Transverse colon (tissue), 4 donors: ENCODE results near the gene RBFOX2. TPM values are rescaled to one million over a fixed set of nuclear protein-coding genes. Genes with fewer than 3 reads are reported as not detected.
A peak's percentile ranks its signal among the peaks of the same experiment; 100 is the strongest.
"Not testable (repeated sequence)": the region's sequence is repeated elsewhere in the genome, so short reads cannot be mapped to it uniquely, and the experiment has no call there.

Source experiments
- DNase-seq: peaks from one replicate; pipeline ENCODE4 v3.0.0-alpha.2; 2019
- H3K27ac ChIP-seq, 4 donors: fragments of 200-600 bp; sonication (generic); 2 replicates each; pipeline ENCODE4 v1.5.1; 2016 to 2018; ENCODE audit warnings: inconsistent platforms in 4 of 4
- H3K27me3 ChIP-seq: fragments of 200-600 bp; sonication (generic); 2 replicates; pipeline ENCODE4 v1.5.1; 2017; ENCODE audit warnings: inconsistent platforms
- H3K36me3 ChIP-seq, 4 donors: fragments of 200-600 bp; sonication (generic); 2 replicates each; pipeline ENCODE4 v1.5.1; 2017 to 2019; ENCODE audit warnings: inconsistent platforms in 4 of 4
- H3K4me1 ChIP-seq, 4 donors: fragments of 200-600 bp; sonication (generic); 2 replicates each; pipeline ENCODE4 v1.5.1; 2017 to 2020; ENCODE audit warnings: inconsistent platforms in 4 of 4
- H3K4me3 ChIP-seq, 4 donors: fragments of 200-600 bp; sonication (generic); 1 replicate in 1 of 4; 2 replicates in 3 of 4; pipeline versions ENCODE4 v1.5.1 to v1.6.1; 2017 to 2019; ENCODE audit warnings: inconsistent platforms in 4 of 4
- H3K9me3 ChIP-seq, 2 donors: fragments of 200-600 bp; sonication (generic); 2 replicates each; pipeline ENCODE4 v1.5.1; 2017 to 2019; ENCODE audit warnings: inconsistent platforms in 2 of 2
- EP300 ChIP-seq: sonication (generic); formaldehyde crosslinking; IDR thresholded peaks from one replicate; pipeline ENCODE4 v1.6.1; 2017; ENCODE audit warnings: antibody characterized with exemption, low read depth
- POLR2A ChIP-seq: fragments of 450-650 bp; IDR thresholded peaks from one replicate; pipeline ENCODE4 v1.6.1; 2016; ENCODE audit warnings: antibody characterized with exemption, mild to moderate bottlenecking, moderate library complexity
- POLR2AphosphoS5 ChIP-seq, 3 donors: sonication (generic); formaldehyde crosslinking; IDR thresholded peaks; one replicate each; pipeline ENCODE4 v1.6.1; 2016; ENCODE audit warnings: antibody characterized with exemption in 3 of 3
- WGBS, 2 donors: methylation state at CpG; one replicate each; pipeline ENCODE4 v1.1.5; 2018; ENCODE audit warnings: low coverage in 1 of 2; 5-methylcytosine and 5-hydroxymethylcytosine counted together
- in situ Hi-C, 4 donors: fragments of 200-750 bp; cut with MboI; loops; one replicate each; pipeline versions ENCODE4 v1.15.0 to v1.15.1; 2017; ENCODE audit warnings: low sequenced_read_pairs in 3 of 4, low pct_ligation_motif_present in 1 of 4, low pct_unique_long_range_greater_than_20kb in 1 of 4
- intact Hi-C: fragments of 100-400 bp; cut with DNase I; formaldehyde crosslinking; loops from one replicate; pipeline ENCODE4 v1.15.1; 2023; ENCODE audit warnings: low total_unique reads
- total RNA-seq, 4 donors: library from RNA; depleted of rRNA; stranded (reverse); fragments of >200 nt; gene quantifications; one replicate each; pipeline ENCODE4 v1.1.0, GENCODE V29; 2016
- TF ChIP-seq, protein P1 (sequence below), 5 experiments: fragments of 200-600 bp in 3 of 5; fragments of 450-650 bp in 2 of 5; sonication (generic) in 3 of 5; IDR thresholded peaks; 1 replicate in 2 of 5; 2 replicates in 3 of 5; pipeline ENCODE4 v1.5.1; 2016 to 2017; ENCODE audit warnings: antibody characterized with exemption in 5 of 5, inconsistent platforms in 3 of 5, mild to moderate bottlenecking in 2 of 5, moderate library complexity in 1 of 5

RBFOX2 gene
- total RNA-seq, 4 donors from 2014 or later = 27.3 to 61.1 (median 43.1) TPM

DNA sequence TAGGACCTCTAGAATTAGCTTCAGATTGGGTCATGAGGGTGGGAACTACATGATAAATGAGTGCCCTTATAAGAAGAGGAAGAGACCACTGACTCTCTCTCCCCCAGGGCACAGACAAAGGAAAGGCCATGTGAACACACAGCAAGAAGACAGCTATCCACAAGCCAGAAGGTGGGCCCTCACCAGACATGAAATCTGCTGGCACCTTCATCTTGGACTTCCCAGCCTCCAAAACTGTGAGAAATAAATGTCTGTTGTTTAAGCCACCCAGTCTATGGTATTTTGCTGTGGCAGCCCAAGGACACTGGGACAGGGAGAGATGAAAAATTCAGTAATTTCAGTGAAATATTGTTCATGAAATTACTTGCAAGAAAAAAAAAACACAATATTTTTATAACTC is 5.9 kb downstream of the RBFOX2 start:
- Histone ChIP-seq H3K27ac (peak overlapping the region; percentile 62 to 83 (median 70)), H3K9me3 (no peaks in the 10 kb centered on the region), H3K4me1 (peaks cover 18 to 66% (median 23%) of the 10 kb centered on the region in 4 donors), H3K36me3 (no peaks in the 10 kb centered on the region), H3K4me3 (no peak overlapping the region), H3K27me3 (no peaks in the 10 kb centered on the region)
- intact Hi-C loops = no loop called here
- TF ChIP-seq POLR2A = no peak
- no peak for TF ChIP-seq POLR2AphosphoS5 (IDR thresholded peaks at IDR 0.05)
- in situ Hi-C loops = no loop called here
- DNase-seq = no peak

DNA sequence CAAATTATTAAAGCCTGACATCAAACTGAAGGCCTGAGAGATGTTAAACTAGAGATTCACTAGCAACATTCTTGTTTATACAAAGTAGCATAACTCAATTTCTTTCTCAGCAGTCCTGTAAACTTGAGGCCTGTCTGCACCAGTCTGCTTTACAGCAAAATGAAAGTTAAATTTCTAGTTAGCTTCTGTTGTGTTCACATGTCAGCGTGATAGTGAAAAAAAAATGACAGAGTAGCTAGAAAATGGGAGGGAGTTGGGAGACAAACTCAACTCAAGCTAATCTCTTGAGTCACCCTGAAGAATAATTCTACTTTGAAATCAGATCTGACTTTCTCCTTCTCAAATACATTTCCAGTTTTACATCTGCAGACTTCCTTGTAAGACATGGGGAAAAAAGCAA is 6.5 kb downstream of the RBFOX2 start:
- intact Hi-C loops (no loop called here), in situ Hi-C loops (no loop called here)
- peak overlapping the region; percentile 62 to 83 (median 70) for H3K27ac ChIP-seq
- H3K4me3 ChIP-seq = no peak overlapping the region
- TF ChIP-seq POLR2A (no peak), POLR2AphosphoS5 (IDR thresholded peaks at IDR 0.05) (no peak), EP300 (no peak)
- TF ChIP-seq, protein P1, sequence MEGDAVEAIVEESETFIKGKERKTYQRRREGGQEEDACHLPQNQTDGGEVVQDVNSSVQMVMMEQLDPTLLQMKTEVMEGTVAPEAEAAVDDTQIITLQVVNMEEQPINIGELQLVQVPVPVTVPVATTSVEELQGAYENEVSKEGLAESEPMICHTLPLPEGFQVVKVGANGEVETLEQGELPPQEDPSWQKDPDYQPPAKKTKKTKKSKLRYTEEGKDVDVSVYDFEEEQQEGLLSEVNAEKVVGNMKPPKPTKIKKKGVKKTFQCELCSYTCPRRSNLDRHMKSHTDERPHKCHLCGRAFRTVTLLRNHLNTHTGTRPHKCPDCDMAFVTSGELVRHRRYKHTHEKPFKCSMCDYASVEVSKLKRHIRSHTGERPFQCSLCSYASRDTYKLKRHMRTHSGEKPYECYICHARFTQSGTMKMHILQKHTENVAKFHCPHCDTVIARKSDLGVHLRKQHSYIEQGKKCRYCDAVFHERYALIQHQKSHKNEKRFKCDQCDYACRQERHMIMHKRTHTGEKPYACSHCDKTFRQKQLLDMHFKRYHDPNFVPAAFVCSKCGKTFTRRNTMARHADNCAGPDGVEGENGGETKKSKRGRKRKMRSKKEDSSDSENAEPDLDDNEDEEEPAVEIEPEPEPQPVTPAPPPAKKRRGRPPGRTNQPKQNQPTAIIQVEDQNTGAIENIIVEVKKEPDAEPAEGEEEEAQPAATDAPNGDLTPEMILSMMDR (IDR thresholded peaks at IDR 0.05) = no peak
- DNase-seq = no peak
- peaks cover 15 to 66% (median 21%) of the 10 kb centered on the region in 4 donors for H3K4me1 ChIP-seq
- no peaks in the 10 kb centered on the region for H3K36me3 ChIP-seq
- no peaks in the 10 kb centered on the region for H3K27me3 ChIP-seq
- H3K9me3 ChIP-seq = no peaks in the 10 kb centered on the region
- 48 to 70% methylated on average over 1 of the region's 1 CpG for WGBS, 2 donors

DNA sequence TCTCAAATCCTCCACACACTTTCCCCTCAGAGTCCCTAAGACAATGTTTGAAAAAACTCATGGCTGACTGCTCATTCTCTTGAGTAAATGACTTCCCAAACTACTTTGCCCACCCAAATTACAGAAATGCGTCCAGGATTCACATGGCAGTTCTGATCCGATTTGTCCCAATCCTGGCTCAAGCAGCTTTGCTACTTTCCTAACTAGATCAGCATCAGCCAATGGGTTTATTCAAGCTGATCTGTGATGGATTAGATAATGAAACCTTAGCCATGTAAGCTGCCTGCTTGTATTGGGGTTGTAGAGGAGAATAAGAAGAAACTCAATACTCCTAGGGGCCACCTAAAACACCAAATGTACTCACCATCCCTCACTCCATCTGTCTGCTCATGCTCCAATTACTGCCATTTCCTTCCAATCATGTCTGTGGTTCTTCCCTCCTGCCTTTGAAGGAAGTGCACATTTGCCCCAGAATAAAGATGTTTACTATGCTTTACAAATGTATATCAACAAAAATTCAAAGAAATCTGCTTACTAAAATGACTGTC is 6.9 kb downstream of the RBFOX2 start:
- no peaks in the 10 kb centered on the region for H3K27me3 ChIP-seq
- no peaks in the 10 kb centered on the region for H3K36me3 ChIP-seq
- H3K4me1 ChIP-seq = peaks cover 13 to 66% (median 19%) of the 10 kb centered on the region in 4 donors
- H3K9me3 ChIP-seq = no peaks in the 10 kb centered on the region
- DNase-seq = no peak
- H3K27ac ChIP-seq = peak overlapping the region; percentile 62 to 83 (median 70)
- WGBS, 2 donors = 73% methylated on average over 2 of the region's 2 CpGs; no CpG with 5 or more reads in 1 of the 2 donors
- in situ Hi-C loops = no loop called here
- no peak overlapping the region for H3K4me3 ChIP-seq
- TF ChIP-seq POLR2AphosphoS5 (IDR thresholded peaks at IDR 0.05) (no peak), EP300 (no peak), POLR2A (no peak)
- TF ChIP-seq, protein P1 (IDR thresholded peaks at IDR 0.05) = no peak
- intact Hi-C loops = no loop called here

DNA sequence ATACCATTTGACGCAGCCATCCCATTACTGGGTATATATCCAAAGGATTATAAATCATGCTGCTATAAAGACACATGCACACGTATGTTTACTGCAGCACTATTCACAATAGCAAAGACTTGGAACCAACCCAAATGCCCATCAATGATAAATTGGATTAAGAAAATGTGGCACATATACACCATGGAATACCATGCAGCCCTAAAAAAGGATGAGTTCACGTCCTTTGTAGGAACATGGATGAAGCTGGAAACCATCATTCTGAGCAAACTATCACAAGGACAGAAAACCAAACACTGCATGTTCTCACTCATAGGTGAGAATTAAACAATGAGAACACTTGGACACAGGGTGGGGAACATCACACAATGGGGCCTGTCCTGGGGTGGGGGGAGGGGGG is 7.8 kb downstream of the RBFOX2 start:
- H3K4me3 ChIP-seq, intact Hi-C loops, H3K36me3 ChIP-seq, DNase-seq, in situ Hi-C loops, H3K27me3 ChIP-seq, H3K9me3 ChIP-seq: not testable (repeated sequence)
- H3K27ac ChIP-seq = peak overlapping the region in 1 of 4 donors; percentile 83
- H3K4me1 ChIP-seq = peaks cover 15 to 66% (median 22%) of the 10 kb centered on the region in 4 donors
- 85 to 96% methylated on average over 3 of the region's 3 CpGs for WGBS, 2 donors

DNA sequence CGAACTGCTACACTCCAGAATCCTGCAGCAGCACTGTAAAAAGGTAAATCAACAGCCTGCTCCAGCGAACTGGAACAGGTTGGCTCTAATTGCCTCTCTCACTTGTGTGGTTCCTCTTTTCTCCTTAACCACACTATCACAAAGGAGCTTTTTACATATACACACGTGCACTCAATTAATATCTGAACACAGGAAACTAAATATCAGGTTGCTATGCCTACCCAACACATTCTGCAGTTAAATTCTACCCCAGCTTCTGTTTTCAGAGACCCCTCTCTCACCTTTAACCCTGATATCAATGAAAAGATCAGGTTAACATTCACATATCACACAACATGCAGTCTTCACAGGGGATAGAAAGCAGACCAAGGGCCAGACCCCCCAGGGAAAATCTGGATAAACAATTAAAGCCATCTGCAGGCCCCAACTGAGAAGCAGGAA is 11.0 kb downstream of the RBFOX2 start:
- DNase-seq = no peak
- H3K27me3 ChIP-seq = no peaks in the 10 kb centered on the region
- TF ChIP-seq, protein P1 (IDR thresholded peaks at IDR 0.05) = no peak
- TF ChIP-seq EP300 (no peak), POLR2A (no peak), POLR2AphosphoS5 (IDR thresholded peaks at IDR 0.05) (no peak)
- H3K27ac ChIP-seq = no peak overlapping the region
- intact Hi-C loops (no loop called here), in situ Hi-C loops (no loop called here)
- no peaks in the 10 kb centered on the region for H3K9me3 ChIP-seq
- peaks cover 10 to 48% (median 18%) of the 10 kb centered on the region in 4 donors for H3K4me1 ChIP-seq
- no peak overlapping the region for H3K4me3 ChIP-seq
- whole genome bisulfite sequencing, 2 donors = 53 to 56% methylated on average over 3 of the region's 3 CpGs
- H3K36me3 ChIP-seq = no peaks in the 10 kb centered on the region
